Activated CD4-positive, alpha-beta T cell treated with anti-CD3 and anti-CD28 coated beads for 4 hours (primary cell): ENCODE results near the gene FBL.
A peak's percentile ranks its signal among the peaks of the same experiment; 100 is the strongest.

Source experiments
- DNase-seq, 2 donors: peaks; one replicate each; pipeline ENCODE4 v3.0.0-alpha.2; 2020

The FBL gene

DNA sequence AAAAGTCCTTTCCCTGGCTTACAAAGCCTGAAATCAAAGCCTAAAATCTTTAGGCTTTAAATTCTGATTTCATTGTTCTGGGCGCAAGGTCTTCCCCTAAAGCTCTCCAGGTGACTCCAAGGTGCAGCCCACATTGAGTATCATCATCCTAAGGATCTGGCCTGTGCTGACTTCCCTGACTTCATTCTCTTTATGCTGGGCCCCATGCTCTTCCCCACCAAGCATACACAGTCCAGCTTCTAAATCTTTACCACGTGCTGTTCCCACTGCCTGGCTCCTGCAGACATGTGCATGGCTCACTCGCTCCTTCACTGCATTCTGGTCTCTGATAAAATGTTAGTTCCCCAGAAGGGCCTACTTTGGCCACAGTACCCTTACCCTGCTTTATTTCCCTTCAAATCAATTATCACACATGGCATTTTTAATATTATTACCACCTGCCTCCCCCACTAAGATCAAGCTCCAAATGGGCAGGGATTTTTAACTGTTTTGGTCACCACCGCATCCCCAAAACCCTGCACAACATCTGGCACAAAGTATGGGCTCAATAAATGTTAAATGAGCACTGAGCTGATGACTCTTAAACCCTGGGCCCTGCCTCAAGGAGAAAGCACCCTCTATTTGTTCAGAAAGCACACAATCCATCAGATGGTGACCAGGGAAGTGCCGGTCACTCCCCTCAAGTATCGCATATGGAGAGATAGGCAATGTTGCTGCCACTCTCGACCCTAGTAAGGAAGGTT lies 3.3 kb downstream of the FBL start:
- no peak for DNase-seq

DNA sequence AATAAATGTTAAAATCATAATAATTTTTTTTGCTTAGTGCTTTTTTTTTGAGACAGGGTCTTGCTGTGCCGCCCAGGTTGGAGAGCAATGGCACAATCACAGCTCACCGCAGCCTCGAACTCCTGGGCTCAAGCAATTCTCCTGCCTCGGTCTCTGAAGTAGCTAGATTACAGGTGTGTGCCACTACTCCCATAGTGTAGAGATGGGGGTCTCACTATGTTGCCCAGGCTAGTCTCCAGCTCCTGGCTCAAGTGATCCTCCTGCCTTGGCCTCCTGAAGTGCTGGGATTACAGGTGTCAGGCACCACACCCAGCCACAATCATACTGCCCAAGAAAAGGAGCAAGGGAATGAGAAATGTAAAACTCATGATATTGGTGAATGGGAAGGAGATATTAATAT lies 5.1 kb downstream of the FBL start:
- DNase-seq: no peak

DNA sequence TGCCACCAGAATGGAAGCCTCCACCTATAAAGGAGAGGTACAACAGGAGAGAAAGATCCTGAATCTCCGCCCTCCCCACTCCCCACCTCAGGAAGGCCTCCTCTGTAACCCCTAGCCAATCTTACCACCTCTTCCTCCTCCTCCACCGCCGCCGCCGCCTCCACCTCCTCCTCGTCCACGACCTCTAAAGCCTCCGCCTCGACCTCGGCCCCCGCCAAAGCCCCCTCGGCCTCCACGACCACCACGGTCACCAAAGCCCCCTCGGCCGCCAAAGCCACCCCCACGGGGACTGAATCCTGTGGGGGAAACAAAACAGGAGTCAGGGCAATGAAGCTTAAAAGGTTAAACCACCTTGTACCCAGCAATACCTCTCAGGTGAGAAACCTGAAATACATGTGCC lies 5.7 kb downstream of the FBL start:
- DNase-seq: no peak

DNA sequence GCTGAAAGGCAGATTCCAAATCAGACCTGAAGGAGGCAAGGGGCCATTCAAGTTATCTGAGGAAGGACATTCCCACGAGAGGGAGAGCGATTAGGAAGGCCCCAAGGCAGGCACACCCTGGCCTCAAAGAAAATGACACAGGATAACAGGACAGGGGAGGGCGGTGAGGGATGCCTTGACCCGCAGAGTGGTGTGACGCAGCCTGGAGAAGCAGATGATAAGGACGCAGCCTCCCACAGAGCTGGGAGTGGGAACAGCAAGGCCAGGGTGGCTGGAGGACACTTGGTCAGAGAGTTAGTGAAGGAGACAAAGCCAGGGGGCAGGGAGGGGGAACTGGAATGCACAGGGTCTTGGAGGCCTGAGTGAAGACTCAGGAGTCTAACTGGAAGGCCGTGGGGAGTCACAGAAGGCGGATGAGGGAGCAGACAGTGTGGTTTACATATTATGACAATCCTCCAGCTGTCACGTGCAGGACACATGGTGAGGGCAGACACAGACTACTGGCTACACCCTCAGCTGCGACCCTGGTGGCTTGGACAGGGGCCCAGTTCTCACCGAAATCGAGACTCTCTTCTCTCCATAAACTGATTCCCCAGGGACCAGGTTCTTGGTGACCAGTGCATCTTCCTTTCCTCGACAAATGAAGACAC lies 6.4 kb downstream of the FBL start:
- DNase-seq: no peak

DNA sequence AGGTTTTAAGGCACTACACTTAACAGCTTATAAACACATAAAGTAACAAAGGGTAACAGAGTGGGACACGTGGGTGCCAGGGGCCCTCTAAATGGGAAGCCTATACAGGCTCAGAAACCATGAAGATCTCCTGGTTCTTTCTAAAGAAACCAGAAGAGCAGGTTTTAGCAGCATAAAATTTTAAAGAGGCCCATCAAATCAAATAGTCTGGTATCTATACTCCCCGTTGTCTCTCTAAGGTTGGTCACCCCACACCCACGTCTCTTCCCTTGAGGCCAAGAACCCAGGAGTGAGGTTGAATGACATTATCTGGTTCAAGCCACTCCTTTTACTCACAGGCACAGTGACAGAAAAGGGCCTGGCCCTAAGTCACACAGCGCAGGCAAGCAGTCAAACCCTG lies 7.6 kb downstream of the FBL start:
- DNase-seq: no peak

DNA sequence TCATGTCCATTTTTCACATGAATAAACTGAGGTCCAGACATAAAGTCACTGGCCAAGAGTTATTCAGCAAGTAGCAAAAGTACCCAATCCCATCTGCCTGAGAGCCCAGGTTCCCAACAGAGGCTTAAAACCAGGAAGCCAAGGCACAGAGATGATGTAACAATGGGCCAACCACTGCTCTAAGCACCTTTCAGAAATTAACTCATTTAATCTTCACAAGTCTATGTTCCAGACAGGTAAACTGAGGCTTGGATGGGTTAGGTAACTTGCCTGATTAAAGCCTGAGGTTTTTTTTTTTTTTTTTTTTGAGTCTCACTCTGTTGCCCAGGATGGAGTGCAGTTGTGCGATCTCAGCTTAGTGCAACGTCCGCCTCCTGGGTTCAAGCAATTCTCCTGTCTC lies 8.2 kb downstream of the FBL start:
- no peak for DNase-seq

DNA sequence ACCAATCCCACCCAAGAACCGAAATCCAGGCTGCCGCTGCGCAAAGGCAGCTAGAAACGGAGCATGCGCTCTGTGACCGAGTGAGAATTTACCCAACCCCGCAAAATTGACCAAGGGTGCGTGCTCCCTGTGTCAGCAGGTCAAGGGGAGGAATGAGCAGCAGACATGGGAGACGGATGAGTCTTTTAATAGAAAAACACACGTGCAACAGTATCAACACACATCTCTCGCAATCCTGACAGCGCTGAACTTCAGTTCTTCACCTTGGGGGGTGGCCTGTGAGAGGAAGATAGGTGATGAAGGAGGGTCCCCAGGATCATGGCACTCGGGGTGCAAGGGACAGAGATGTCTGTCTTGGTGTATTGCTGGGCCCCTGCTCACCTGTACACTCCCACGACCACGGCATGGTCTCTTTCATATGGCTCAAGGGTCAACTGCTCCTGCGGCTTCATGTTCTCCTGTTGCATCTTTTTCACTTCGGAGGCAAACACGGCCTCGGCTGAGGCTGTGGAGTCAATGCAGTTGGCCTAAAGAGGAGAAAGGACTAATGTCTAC lies 11.8 kb downstream of the FBL start:
- no peak for DNase-seq

DNA sequence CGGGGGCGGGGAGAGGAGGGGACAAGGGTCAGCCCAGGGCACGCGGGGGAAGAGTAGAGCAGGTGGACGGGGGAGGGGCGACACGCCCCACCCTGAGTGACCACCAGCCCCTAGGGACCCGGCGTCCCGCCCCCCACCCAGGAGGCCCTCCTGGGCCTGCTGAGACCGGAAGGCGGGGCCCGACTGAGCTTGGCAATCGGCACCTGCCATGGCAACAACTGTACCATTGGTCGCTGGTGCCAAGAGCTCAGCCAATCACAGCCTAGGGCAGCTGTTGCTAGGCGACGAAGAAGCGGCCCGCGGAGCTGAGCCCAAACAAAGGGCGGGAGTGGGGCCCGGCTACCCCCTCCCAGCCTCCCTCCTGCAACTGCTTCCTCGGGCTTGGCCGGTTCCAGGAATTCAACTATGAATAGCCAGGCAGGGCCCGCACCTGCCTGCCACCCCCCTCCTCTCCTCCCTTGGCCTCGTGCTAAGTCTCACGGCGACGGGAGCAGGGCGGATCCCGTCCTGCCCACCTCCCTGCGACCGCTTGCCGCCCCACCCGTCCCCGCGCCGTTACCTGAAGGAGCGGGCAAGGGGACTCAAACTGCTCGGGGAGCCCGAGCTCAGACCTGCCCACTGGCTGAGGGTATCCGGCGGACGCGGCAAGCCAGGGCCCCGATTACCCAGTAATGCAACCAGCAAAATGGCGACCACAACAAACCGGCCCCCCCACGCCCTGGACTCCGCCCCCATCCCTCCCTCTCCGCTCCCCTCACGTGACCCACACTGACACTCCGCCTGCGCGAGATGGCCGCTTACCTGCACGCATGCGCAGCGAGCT lies 12.5 kb downstream of the FBL start, which contains the start of gene DYRK1B:
TSS of gene DYRK1B (minus strand) at position 699 of the 823 bp plus-strand sequence. CDS start 2,295 bp downstream, outside the sequence.
- DNase-seq: peak; percentile 97

DNA sequence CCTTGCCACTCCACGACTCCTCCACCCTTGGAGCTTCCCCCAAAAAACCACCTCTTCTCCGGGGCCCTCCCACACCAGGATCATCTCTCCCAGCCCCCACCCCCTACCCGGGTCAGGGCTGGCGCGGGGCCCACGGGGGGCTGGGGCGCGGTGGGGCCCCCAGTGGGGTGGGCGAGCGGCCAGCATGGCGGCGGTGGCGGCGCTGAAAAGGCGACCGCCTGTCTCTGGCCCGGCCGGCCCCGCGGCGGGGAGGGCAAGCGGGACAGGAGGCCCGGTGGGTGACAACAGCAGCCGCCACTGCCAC lies 13.1 kb downstream of the FBL start:
- no peak for DNase-seq

DNA sequence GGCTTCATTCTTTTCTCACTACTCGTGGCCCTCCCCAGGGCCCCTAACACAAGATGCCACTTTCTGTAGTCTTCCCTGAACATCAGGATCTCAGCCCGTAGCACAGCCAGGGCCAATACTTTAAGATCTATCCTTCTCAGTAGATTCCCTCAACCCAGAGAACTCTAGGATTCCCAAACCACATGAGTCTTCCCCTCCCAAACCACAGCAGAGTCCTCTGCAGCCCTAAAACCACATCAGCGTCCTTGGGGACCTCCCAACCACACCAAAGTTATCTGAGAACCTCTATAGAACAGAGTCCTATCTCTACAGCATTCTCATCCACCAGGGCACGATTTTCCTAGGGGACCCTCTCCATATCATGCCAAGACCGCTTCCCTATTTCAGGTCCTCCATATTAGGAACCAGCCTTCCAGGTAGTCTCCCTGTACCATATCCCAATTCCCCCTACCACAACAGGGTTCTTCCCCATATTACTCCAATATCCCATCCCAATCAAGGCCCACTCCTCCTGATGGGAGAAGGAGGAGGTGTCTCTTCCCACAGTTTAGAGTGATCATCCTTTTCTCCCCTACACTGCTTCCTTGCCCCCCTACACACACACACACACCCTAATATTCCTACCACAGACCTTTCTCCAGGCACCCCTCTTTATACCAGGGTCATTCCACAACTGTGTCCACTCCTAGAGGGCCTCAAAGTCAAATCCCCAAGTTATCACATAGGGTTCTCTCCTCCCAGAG lies 13.7 kb downstream of the FBL start:
- no peak for DNase-seq

DNA sequence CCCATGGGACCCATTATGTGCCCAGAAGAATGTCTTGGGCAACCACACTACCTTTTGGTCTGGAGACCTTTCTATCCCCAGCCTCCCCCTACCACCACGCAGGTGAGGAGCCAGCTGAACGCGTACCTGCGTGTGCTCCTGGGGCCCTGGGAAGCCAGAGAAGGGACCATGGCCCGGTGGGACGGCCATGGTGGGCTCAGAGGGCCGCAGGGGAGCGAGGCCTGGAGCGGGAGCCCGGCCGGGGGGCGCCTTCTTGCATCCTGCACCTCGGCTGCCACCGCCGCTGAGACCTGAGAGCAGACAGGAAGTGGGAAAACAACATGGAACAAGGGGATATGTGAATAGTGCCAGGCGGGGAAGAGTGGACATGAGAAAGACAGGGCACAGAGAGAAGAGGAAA lies 14.5 kb downstream of the FBL start:
- no peak for DNase-seq

DNA sequence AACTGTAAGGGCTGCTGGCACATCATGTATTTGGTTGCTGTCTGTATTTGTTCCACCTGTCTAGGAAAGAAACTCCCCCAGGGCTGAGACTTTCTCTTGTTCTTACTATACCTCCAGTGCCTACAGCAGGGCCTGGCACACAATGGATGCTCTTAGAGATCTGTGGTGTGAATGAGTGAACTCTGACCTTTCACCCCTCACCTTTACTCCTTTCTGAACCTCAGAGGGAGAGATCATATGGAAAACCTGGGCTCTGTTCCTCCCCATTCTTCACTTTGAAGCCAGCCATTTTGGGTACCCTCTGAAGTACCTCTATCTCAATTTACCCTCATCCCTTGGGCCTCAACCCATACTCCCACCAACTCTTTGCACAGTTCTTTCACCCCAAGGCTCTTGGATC lies 15.3 kb downstream of the FBL start:
- DNase-seq: no peak

DNA sequence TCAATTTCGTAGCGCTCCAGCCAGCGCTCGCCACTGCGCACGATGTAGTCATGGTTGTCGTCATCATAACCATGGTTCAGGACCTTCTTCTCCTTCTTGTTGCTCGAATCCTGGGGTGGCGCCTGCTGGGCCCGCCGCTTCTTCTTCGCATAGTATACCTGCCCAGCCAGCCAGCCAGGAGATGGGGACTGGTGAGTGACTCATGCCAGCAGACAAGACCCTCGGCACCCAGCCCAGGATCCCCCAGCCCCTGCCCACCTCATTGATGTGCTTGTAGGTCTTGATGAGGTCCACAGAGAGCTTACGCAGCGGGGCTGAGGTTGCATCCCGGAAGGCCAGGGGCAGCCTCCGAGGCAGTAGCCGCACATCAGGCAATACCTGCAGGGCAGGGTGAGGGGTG lies 15.8 kb downstream of the FBL start:
- no peak for DNase-seq

DNA sequence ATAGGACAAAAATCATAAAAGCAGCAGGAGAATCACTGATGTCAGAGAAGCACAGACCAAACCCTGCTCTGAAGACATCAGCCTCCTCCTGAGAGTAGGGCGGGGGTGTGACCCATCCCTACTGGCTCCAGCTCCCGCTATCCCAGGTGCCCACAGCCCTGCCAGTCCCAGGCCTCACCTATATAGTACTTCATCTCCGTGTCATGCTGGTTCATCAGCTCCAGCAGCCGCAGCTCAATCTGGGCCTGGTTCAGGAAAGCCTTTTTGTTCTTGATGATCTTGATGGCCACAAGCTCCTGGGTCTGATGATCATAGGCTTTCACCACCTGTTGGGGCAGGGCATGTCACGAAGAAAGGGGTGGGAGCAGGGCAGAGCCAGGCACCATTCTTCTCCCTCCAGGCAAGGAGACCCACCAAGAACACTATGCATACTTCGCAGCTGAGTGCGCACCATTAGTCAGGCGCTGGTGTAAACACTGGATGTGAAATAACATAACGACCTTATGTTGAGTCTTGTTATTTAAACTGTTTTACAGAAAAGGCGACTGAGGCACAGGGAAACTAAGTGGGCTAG lies 16.4 kb downstream of the FBL start:
- no peak for DNase-seq

DNA sequence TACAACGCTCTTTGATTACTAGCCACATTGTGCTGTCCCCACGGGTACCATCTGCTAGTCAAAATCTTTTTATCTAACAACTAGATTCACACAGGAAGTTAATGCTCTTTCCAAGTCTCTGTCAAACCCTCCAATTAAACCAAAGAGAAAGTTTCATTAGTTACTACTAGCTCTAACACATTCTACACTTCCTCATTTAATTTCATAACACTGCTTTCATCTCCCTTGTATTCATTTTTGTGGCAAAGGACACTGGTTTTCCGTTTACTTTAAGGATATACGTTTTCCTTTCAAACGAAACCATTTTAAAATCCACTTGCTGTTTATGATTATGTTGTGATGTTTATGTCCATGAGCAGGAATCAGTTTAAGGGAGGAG lies 17.5 kb downstream of the FBL start:
- no peak for DNase-seq

DNA sequence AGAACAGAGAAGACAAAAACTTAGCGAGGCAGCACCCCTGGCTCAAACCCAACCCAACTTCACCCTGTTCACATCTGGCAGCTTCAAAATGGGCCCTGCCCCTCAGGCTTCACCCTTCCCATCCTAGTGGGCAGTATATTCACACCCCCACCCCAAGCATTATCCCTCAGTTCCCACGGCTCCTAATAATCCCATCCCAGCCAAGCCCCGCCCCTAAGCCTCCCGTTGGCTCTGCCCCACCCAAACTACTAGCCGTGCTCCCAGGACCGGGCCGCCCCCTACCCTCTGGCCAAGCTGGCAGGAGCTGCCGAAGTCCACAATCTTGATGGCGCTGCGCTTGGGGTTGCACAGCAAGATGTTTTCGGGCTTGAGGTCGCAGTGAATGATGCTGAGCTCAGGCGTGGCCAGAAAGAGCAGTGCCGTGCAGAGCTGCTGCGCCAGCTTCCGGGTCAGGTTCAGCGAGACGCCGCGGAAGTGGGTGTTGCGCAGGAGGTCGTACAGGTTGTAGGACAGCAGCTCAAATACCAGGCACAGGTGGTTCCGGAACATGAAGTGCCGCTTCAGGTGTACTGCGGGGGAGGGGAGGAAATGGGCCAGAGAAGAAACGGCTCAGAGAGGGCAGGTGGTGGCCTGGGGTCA lies 18.0 kb downstream of the FBL start:
- no peak for DNase-seq

DNA sequence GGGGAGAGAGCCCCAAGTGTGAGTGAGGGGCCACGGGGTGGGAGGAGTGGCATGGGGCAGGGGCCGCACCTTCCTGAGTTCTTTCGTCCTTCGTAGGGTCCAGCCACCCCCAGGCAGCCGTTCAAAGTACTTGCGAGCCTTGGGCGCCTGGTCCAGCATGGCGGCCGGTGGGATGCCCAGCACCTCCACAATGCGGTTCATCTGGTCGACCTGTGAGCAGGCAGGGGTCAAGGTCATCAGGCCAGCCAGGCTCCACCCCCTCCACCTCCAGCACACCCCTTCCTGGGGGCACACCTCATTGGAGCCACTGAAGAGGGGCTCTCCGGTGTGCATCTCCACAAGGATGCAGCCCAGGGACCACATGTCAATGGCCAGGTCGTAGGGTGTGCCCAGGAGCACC lies 19.0 kb downstream of the FBL start:
- DNase-seq: no peak

DNA sequence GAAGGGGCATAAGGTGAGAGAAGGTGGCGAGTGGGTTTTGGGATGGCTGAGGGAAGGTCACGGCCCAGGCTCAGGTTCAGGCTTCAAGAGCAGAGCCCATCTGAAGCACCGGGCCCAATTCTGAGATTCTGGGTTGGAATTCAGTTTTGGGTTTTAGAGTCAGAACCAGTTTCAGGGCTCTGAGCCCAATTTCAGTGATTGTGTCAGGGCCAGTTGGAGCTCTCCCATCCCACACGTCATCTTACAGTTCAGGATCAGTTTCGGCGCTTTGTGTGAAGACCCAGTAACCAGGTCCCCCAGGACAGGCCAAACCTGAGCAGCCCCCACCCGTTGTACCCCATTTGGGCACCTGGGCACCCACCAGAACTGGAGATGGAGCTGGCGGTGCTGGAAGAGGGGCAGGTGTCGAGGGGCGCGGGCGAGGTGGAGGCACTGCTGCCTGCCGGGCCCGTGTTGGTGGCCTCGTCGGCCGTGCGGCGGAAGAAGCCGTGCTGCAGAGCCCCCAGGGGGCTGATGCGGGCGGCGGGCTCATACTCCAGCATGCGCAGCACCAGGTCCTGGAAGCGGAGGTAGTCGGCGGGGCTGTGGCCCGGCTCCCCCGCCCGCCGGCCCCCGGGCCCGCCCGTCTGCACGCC lies 19.8 kb downstream of the FBL start:
- no peak for DNase-seq

DNA sequence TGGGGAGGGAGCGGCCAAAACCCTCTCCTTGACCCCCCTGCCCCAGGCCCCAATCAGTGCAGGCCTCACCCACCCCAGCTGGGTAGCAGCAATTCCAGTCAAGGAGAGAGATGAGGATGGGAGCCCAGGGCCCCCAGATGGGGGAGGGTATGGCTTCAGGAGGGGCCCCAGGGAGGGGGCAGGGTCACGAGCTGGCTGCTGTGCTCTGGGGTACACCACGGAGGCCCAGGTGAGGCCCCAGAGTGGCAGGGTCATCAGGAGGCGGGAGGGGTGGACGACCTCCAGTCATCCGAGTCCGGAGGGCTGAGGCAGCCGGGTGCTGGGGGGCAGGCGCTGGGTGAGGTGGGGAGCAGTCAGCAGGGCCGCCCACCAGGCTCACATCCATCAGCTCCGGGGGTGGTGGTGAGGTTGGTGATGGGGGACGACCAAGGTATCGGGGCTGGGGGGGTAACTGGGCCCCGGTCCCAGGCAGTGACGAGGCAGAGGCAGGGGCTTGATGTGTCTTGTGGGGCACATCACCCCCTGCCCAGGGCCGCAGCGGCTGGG lies 20.6 kb downstream of the FBL start:
- DNase-seq: no peak

DNA sequence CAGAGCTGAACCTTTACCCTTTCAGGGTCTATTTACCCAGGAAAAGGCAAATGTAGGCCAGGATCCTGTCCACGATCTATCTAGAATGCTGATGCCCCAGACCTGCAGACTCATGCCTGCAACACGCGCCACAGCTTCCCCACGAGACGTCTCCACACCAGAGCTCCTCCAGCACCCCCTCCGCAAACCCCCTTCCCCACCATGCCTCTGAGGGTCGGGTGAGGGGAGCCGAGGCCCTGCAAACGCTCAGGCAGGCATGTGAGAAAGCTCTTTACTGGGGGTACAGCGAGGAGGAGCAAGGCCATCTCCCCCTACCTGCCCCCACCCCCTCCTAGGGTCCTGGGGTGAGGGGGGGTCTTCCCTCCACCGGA lies 21.1 kb downstream of the FBL start:
- no peak for DNase-seq
